GM12874 (cell line): ENCODE results near the gene NKPD1.

Source experiments
- TF ChIP-seq, protein P1 (sequence below): IDR thresholded peaks from 2 replicates; pipeline ENCODE4 v1.5.1; 2011; ENCODE audit warnings: low read depth, mild to moderate bottlenecking, control low read depth, low read length, moderate library complexity; ENCODE audit not compliant: insufficient read depth

NKPD1 gene

DNA sequence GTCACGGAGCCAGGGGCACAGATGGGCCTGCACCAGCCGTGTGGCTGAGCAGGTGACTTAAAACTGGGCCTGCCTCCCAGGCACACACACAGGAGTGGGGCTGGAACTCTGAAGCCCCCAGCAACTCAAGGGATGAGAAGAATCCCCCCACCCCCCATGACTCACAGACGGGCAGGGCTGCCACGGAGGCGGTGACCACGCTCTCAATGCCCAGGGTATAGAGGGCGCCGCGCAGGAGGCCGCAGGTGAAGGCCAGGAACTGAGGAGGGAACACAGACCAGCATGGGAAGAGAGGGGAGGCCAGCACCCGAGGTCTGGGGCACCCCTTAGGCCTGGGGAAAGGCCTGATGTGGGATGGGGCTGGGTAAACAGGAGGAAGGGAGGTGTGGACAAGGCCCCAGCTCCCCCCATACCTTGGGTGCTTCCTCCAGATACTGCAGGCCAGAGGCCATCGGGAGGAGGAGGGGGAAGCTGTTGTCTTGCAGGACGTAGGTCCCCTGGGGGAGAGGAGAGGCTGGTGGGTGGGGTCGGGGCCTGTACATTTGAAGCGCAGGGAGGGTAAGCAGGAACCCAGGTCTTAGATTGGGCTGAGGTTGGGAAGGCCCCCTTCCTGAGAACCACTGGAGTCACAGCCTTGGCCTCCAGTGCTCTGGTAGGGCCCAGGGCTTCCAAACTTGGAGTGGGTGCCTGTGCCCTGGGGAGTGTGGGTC lies 3.1 kb upstream of the NKPD1 start:
- TF ChIP-seq, protein P1, sequence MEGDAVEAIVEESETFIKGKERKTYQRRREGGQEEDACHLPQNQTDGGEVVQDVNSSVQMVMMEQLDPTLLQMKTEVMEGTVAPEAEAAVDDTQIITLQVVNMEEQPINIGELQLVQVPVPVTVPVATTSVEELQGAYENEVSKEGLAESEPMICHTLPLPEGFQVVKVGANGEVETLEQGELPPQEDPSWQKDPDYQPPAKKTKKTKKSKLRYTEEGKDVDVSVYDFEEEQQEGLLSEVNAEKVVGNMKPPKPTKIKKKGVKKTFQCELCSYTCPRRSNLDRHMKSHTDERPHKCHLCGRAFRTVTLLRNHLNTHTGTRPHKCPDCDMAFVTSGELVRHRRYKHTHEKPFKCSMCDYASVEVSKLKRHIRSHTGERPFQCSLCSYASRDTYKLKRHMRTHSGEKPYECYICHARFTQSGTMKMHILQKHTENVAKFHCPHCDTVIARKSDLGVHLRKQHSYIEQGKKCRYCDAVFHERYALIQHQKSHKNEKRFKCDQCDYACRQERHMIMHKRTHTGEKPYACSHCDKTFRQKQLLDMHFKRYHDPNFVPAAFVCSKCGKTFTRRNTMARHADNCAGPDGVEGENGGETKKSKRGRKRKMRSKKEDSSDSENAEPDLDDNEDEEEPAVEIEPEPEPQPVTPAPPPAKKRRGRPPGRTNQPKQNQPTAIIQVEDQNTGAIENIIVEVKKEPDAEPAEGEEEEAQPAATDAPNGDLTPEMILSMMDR: no peak

DNA sequence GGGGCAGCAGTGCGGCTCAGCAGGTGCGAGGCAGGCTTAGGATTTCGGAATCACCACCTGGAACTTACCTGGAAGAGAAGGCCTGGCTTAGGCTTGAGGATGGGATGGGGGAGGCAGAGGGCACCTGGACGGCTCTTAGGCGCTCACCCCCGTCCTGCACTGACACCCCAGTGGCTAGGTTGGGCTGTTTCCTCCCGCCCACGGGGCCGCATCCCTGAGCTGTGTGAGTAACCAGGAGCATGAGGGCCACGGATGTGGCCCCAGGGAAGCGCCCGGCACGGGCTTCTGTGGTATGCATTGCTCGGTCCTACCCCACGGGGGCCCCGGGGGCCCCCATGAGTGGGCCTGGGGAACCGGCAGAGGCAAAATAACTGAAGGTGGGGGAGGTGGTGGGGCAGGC lies 2.4 kb upstream of the NKPD1 start:
- TF ChIP-seq, protein P1: no peak

DNA sequence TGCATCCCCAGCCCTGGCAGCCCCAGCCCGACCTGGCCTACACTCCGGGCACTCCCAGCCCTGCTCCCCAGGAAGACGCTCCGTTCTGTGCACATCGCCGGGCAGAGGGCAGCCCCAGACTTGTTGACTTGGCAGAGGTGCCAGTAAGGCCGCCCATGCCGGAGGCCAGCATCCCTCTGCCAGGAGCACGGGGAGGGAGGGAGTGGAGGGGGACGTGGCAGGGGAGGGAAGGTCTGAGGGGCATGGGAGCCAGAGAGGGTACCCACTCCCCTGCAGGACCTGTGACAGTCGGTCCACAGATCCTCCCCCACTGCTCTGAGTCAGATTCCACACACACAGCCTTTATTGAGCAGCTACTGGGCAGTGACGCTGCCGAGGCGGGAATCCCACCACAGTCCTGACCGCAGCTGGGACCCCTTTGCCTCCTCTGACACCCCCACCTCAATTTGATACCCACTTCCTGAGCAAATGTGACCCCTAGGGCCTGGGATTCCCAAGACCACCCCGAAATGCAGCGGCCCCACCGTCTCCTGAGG lies 1.9 kb upstream of the NKPD1 start:
- TF ChIP-seq, protein P1: no peak

DNA sequence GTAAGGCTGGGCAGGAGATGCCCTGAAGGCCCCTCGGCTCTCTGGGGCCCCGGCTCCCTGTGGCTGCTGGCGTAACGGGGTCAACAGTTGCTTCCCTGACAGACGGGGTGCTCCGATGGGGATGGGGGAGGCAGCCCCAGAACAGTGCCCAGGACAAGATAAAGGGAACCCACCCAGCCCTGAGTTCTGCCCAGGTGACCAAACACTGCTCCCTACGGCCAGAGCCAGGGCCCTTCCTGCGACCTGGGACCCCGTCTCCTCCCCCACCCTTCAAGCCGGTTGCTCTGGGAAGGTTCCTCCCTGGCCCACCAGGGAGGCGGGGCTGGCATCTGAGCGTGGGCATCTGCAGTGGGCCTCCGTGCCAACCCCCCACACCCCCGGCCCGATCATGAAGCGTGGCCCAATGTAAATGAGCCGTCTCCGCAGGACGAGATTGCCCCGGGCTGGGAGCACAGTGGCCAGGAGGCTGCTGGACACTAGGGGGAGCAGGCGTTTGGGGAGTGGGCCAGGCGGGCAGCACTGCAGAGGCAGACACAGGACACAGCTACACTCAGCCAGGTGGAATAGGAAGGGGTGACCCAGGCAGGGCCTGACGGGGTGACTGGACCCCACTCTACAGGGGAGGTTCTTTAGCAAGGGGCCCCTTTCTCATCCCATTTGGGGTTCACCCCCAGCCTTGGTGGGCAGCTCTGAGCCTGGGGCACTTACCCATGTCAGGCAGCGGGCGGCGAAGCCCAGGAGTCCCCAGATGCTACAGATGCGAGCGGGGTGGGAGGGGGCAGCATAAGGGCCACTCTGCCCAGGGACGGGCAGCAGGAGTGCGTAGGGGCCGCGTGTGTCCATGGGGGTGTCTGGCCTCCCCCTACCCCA lies 1.2 kb upstream of the NKPD1 start:
- TF ChIP-seq, protein P1: 0 out of 2 replicates have a peak, but pooled peaks have one; percentile 18

DNA sequence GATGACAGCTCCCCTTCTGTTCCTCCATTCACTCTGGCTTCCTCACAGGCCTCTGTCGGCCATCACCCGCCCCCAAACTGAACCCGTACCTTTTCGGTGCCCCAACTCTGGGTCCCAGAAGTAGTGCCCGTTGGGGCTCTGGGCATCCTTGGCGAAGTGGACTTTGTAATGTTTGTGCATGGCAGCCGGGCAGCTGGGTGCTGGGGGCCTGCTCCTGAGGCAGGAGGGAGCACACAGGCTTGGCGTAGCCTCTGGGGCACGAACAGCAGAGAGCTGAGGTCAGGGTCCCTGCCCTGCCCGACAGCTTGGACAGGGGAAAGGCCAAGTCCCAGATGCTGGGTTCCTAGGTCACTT lies 834 bp downstream of the NKPD1 start:
- TF ChIP-seq, protein P1: no peak

DNA sequence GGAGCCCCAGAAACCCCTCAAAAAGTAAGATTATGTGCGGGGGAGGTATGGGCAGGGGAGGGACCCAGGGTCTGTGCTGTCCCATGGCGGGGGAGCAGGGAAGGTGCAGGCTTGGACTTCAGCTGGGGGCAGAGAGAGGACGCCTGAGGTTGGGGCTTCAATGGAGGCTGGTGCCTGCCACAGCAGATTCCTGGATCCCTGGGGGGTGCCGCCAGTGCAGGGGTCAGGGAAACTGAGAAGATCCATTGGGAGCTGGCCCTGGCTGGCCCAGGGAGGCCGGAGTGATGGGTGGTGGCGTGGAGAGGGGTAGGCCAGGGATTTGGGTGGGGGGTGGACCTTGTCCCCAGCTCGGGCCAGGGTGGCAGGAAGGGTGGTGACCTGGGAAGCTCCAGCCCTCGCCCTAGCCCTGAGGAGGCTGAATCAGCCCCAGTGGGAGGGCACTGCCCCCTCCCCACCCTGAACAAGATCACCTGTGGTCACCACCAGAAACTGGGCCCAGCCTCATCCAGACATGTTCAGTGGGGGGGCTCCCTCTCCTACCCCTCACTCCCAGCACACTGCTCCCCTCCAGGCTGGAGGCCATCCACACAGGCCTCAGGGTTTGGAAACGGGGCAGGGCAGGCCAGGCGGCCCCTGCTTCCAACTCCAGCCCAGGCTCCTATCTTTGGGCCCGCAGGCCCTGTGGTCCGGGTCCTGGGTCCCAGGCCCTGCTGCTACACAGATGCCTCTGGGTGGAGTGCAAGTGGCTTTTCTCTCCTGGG lies 1.4 kb downstream of the NKPD1 start:
- TF ChIP-seq, protein P1: no peak
